ENCODE results near the gene RASIP1.

GRCh38 chr19:48772503-48772953, 32.1 kb upstream of the RASIP1 start:
- no peak for TF ChIP-seq SIX5 (IDR thresholded peaks at IDR 0.05; ENCODE audit: low read depth, low read length)
- TF ChIP-seq EZH2 (IDR thresholded peaks at IDR 0.05; ENCODE audit: low read depth, low read length, severe bottlenecking), result no peak

Measured in H1 (cell line).